NCI-H345 treated with DMSO at 0.1 percent for 48 hours (cell line): Measurements from ENCODE around the gene GALNT2.

Experiments
- DNase-seq: peaks from one replicate; lab custom pipeline; 2025; ENCODE audit not compliant: unreplicated experiment; lab: John Stamatoyannopoulos, UW

GALNT2 gene

DNA sequence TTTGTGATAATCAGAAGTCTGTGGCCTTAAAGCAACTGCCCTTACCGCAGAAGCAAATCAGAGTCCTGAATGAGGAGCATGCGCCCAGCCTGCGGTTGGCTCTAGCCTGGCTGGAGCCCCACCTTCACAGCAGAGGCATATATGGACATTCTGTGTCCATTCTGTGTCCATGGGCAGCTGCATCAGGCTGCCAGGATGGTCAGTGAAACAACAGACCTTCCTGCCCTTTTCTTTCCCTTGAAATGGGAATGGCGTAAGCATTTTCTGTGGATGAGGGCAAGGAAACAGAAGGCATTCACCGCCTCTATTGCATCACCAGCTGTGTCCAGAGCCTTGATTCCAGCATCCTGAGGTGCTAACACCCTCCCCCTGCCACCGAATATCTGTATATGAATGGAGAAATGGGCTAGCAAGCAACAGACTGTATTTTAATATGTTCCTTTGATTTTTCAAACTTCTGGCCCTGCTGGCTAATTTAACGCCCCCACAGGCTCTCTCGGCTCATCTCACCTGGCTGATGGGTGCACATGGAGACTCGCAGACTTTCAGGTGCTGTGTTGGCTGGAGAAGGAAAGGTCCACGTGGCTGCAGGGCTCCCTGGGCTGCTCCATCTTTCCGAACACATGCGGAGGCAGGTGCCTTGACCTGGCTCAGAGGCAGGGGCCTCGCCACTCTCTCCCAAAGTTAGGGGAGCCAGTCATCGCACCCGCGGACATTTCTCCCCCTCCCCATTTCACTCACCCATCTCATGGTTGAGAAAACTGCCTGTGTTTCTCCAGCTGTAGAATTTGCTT lies 159.2 kb downstream of the GALNT2 start:
- no peak for DNase-seq

DNA sequence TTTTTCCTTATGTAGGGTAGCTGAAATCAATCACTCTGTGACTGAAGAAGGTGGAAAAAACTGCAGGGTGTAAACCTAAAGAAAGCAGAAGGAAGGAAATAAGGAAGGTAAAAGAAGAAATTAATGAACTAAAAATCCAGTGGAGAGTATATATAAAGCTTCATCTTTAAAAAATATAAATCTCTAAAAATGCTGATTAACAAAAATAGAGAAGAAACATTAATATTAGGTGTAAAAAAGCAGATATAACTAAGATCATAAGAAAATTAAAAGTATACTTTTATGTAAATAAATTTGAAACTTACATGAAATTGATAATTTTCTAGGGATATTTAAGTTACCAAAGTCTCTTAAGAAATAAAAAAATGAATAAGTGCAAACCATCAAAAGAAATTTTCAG lies 159.8 kb downstream of the GALNT2 start:
- DNase-seq: no peak

DNA sequence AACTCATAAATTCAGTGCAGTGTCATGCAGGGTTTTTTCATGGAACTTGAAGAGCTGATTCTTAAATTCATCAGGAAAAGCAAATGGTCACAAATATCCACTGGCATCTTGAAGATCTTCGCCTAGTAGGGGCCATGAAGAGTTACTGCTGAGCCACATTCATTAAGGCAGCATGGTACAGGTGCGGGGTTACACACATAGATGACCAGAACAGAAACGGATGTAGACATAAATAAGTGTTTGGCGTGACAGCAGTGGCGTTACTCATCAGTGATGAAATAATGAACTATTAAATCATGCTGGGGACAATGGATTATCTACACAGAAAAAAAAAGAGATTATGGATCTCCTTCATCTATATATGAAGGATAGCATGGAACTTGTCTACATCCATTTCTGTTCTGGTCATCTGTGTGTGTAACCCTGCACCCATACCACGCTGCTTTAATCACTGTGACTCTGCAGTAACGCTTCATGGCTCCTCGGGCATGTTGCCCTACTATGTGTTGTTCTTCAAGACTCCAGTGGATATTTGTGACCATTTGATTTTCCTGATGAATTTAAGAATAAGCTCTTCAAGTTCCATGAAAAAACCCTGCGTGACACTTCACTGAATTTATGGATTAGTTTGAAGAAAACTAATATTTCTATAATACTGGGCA lies 161.3 kb downstream of the GALNT2 start:
- DNase-seq: no peak

DNA sequence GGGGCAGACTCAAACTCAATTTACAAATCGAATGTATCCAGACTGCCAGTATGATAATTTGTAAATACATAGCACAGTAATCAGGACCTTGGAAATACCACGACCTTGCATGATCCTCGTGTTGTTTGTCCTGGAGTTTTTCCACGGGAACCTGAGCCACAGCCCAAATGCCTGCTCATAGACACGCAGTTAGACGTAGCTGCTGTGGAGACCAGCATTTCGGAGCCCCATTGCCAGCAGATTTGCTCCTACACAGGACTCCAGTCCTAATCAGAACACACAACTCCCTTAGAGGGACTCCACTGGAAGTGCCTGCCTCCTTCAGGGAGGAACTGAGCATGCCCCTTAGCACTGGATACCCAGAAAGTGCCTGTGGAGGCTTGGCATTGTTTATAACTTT lies 163.2 kb downstream of the GALNT2 start:
- DNase-seq: no peak

GRCh38 chr1:230230948-230231773 lies 164.1 kb downstream of the GALNT2 start:
- DNase-seq: no peak

- DNase-seq: no peak
Measured at GRCh38 chr1:230231774-230232145, 164.7 kb downstream of the GALNT2 start.

- DNase-seq: no peak
Measured at GRCh38 chr1:230232371-230232771, 165.3 kb downstream of the GALNT2 start.

DNA sequence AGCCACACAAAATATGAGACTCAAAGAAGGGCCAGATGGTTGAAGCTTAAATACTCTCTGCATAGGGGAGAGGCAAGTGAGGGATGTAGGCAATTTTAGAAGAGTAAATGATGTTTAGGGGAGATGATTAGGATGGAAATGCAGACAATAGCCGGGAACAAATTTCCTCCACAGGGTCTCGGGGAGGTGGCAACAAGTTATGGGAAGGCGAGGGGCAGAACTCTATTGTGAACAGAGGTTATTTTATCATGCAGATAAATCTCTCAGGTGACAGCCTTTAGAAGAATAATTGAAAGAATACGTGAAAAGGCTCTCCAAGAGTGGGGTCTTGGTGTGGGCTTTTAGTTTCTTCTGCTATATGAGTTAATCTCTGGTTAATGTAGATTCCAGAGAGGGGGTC lies 166.7 kb downstream of the GALNT2 start:
- DNase-seq: no peak

DNA sequence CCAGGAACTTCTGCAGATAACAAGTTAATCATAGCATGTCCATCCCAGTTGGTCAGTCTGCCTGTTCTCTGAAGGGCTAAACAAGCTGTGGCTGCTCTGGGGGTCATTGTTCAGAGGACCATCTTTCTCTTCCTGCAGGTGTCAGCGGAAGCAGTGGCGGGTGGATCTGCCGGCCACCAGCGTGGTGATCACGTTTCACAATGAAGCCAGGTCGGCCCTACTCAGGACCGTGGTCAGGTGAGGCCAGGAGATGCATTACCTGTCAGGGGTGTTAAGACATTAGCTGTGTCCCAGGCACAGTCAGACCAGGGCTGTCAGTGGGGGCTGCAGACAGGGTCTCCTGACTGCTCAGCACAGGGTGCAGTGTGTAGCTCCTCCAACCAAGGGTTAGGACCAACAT lies 168.8 kb downstream of the GALNT2 start:
- DNase-seq: no peak

DNA sequence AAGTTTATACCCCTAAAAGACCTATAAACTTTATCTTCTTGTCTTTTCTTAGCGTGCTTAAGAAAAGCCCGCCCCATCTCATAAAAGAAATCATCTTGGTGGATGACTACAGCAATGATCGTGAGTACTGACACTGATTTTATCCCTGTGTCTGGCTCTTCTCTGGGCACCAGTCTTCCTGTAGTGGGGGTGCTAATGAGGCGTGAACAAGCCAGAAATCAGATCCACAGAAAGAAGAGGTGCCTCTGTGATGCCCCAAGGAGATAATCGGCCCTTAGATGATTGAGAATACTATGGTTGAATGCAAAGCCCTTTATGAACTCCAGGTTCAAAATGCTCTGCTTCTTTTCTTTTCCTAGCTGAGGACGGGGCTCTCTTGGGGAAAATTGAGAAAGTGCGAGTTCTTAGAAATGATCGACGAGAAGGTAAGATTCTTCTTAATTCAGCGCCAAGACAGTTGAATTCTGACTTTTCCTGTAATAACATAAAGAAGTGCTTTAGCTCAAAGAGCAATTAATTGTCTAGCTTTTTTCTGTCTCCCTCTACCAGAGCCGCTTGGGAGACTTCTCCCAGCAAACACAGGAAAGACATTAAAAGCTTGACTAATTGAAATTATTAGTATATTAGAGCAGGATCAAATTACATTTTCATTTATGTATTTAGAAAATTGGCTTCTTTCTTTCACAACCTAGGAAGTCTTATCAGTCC lies 169.4 kb downstream of the GALNT2 start:
- no peak for DNase-seq

- DNase-seq: no peak
Measured at GRCh38 chr1:230237009-230237370, 170.0 kb downstream of the GALNT2 start.

- no peak for DNase-seq
Measured at GRCh38 chr1:230237805-230238204, 170.8 kb downstream of the GALNT2 start.

- no peak for DNase-seq
Measured at GRCh38 chr1:230240446-230241086, 173.5 kb downstream of the GALNT2 start.

DNA sequence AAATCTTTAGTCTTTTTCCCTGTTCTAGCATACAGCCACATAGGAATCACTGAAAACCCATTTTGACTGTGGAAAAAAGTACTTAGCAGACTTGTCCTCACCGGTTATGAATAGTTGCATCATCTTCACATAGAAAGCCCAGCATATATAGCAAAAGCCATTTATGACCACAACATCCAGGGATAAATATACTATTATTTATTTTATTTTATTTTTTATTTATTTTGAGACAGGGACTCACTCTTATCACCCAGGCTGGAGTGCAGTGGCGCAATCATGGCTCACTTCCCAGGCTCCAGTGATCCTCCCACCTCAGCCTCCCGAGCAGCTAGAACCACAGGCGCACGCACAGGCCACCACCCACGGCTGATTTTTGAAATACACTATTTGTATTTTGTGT lies 175.3 kb downstream of the GALNT2 start:
- DNase-seq: no peak

- DNase-seq: no peak
Measured at GRCh38 chr1:230243146-230243545, 176.1 kb downstream of the GALNT2 start.

DNA sequence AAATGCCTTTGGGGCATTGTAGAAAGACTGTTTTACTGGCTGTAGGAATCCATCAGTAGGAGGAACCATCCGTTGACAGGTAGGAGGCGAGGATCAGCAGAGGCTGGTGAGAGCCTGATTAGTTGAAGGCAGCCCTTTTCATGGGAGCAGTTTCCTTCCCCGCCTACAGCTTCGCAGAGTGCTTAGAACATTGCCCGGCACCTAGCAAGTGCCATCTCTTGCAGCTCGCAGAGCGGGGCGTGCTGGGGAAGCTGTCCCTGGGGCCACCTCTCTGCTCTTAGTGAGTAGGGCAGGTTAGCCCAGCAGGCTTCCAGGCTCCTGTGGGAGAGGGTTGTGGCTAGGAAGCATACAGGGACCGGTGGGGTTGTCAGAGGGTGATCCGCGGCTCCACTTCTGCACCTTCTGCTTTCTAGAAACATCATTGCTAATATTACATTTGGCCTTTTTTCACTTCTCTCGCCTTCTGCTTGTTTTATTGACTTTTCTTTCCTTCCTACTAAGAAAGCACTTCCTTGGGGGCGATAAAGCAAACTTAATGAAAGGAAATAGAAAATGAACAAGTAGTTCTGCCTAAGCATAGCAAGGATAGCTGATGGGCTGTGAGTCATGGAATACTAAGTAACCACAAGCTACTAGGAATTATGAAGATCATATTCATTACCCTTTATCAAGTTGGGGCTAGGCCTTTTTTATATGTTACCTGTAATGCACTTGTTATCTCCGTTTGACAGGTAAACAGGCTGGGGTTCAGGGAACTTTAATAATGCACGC lies 176.7 kb downstream of the GALNT2 start:
- no peak for DNase-seq

- DNase-seq: no peak
Measured at GRCh38 chr1:230246551-230246950, 179.5 kb downstream of the GALNT2 start.

DNA sequence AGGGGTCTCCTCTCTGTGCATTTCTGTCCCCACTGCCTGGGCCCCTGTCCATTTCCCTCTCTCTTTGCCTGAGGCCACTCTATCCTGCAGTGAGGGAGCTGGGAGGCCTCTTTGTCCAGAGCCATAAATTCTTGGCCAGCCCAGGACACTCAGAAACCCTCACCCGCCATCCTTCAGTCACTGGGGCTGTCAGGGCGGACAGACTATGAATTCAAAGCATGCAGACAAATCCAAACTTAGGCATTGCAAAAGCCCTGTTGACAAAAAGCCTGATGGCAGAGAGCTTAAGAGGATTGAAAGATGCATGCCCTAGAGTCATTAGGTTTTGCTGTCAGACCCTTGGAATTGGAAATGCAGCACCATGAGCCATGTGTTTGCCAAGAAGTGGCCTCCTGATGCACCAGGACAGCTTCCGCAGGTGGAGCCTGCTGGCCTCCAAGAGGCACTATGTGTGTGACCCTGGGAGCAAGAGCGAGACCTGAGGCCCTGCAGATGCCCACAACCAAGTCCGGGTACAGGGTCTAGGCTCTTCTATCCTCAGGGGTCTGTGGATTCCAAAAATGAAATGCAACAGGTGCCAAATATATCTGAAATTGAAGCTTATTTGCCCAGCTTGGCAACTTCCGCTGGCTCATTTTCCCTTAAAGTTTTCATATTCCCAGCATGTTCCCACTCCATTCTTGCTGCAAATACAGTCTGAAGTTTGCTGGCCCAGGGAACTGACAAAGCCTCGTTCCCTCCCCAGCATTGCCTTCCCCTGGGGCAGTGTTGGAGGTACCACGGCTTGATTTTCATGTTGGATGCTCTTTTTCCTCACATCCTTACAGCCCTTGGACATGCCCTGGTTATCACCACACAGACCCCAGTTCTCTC lies 181.2 kb downstream of the GALNT2 start:
- no peak for DNase-seq

- no peak for DNase-seq
Measured at GRCh38 chr1:230248889-230249270, 181.8 kb downstream of the GALNT2 start.
